GM23248 (cell line): ENCODE results near the gene MYPN.

Experiments used
- EZH2 ChIP-seq: fragments of 200-600 bp; sonication (generic); IDR thresholded peaks from 2 replicates; pipeline ENCODE4 v1.6.1; 2018; ENCODE audit warnings: antibody characterized with exemption, mild to moderate bottlenecking; ENCODE audit not compliant: insufficient read depth, poor library complexity, severe bottlenecking
- EZH2phosphoT487 ChIP-seq: fragments of 200-600 bp; sonication (generic); IDR thresholded peaks from 2 replicates; pipeline ENCODE4 v1.6.1; 2018; ENCODE audit warnings: antibody characterized with exemption, moderate library complexity, mild to moderate bottlenecking, low read depth; ENCODE audit not compliant: insufficient read depth

- TF ChIP-seq EZH2phosphoT487 (no peak), EZH2 (no peak)
Measured at GRCh38 chr10:68179016-68179415, 69.7 kb downstream of the MYPN start.
